ENCODE results near the gene SNRPD3.
A peak's percentile ranks its signal among the peaks of the same experiment; 100 is the strongest.
"Not testable (repeated sequence)": the region's sequence is repeated elsewhere in the genome, so short reads cannot be mapped to it uniquely, and the experiment has no call there.

The SNRPD3 gene

DNA sequence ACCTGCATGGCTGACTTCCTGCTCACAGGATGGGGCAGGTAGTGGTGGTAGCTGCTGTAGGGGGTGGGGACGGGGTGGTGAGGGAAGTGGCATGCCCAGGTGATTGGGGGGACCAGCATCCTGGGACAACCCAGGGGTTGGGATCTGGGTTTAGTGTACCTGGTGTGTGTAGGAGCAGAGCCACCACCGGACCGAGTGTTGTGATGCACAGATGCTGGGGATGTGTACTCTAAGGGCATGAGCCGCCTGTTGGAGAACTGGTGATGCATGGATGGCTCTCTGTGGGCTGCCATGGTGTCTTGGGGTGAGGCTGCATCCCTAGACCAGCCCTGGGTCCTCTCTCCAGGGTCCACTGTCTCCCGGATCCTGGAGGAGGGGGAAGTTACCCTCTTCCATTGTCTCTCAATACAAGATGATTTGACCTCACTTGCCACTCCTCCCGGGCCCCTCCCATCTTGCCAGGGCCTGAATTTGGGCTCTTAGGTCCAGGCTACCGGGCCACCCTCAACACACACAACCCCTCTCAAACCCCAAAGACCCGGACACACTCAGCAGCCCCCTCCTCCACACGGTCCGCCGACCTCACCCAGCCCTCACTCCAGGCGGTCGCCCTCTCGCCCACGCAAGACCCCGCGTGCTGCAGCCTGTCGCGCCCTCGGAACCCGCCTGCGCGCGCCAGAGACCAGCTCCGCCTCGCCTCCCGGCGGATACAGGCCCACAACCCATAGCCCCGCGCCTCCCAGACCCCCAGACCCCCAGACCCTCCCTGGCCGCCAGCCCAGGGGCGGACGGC lies 36.5 kb downstream of the SNRPD3 start:
- no peak for DNase-seq (ENCODE audit: low spot score)

DNA sequence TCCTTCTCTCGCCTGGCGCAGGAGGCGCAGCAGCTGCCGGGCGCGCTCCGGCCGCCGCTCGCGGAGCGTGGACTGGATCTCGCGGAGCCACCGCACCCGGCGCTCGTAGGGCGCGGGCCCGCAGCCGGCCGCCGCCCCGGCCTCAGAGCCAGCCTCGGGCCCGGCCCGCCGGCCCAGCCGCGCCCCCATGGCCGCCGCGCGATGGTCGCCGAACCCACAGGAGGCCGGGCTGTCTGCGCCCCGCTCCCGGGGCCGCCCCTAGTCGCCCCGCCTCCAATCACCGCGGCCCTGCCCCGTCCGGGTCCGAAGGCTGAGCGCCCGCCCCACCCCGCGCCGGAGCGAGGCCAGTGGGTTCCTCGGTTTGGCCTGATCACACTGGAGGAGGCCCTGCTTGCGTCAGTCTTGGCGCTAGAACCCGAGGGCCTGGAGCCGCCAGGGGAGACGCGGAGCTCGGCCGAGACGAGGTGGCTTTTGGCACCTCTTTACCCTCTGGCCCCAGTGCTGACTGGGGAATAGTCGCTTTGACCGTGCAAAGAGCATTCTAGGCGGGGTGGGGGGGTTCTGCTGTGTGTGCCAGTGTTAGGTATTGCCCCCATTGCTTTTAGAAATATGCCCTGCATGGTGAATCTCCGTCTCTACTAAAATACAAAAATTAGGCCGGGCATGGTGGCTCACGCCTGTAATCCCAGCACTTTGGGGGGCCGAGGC lies 37.2 kb downstream of the SNRPD3 start, which contains the start of gene LRRC75B:
TSS of gene LRRC75B (minus strand) at position 223 of the 708 bp plus-strand sequence. CDS start at position 189, 34 bp downstream.
- peak; percentile 71 for DNase-seq (ENCODE audit: low spot score)

DNA sequence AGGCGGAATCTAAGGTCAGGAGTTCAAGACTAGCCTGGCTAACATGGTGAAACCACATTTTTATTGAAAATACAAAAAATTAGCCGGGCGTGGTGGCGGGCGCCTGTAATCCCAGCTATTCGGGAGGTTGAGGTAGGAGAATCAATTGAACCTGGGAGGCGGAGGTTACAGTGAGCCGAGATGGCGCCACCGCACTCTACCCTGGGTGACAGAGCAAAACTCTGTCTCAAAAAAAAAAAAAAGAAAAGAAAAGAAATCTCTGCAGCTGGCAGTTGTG lies 37.7 kb downstream of the SNRPD3 start:
- not testable (repeated sequence) for DNase-seq (ENCODE audit: low spot score)

DNA sequence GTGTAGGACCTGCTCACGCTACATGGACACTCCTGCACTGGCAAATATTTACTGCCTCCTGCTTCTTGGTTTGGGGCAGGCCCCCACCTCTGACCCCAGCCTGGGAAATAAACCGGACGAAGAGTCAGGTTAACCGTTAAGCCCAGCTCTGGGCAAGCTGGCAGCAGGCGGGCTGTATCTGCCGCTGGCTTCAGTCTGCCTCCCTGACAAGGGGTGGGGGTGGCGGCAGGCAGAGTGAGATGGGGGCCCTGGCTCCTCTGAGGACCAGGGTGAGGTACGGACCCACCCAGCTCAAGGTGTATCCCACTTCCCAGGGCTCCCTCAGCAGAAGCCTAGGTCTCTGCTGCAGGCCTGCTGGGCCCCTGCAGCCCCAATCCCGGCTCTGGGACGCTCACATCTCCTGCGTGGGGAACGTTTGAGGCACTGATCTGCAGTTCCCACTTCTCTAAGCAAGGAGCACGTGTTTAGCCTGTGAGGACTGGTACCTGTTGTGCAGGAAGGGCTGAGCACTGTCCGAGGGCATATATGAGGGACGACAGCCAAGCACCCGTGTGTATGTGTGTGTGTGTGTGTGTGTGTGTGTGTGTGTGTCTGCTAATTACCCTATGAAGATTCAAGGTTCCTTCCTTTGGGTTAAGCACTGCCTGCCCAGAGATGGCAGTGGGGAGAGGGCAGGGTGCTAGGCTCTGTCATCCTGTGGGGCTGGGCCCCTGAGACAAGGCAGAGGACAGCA lies 38.2 kb downstream of the SNRPD3 start:
- DNase-seq (ENCODE audit: low spot score), result no peak

DNA sequence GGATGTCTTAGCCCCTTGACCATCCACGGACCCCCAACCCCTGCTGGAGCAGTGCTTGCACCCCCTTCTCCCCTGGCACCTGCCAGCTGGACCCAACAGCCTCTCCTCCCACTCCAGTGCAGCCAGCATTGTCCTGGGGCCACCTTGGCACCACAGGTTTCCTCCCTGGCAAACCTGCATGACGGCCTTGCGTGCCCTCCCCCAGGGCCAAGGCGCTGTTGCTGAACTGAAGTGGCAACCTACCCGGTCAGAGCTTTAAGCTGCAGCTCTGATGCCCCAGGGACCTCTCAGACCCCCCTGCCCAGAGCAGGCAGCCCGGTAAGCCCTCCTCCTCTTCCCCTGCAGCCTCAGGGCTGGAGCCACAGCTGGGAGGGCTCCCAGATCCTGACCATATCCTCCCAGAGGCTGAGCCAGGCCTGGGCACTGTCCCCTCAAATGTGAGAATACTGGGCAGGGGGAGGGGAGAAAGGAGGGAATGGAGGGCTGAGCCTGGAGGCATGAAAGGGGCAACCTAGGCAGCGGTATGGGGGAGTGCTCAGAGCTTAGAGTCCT lies 38.8 kb downstream of the SNRPD3 start:
- DNase-seq (ENCODE audit: low spot score), result no peak

GRCh38 chr22:24595228-24595627 lies 39.4 kb downstream of the SNRPD3 start:
- DNase-seq (ENCODE audit: low spot score), result no peak

- DNase-seq (ENCODE audit: low spot score), result no peak
Observed at GRCh38 chr22:24595863-24596262, 40.1 kb downstream of the SNRPD3 start.

DNA sequence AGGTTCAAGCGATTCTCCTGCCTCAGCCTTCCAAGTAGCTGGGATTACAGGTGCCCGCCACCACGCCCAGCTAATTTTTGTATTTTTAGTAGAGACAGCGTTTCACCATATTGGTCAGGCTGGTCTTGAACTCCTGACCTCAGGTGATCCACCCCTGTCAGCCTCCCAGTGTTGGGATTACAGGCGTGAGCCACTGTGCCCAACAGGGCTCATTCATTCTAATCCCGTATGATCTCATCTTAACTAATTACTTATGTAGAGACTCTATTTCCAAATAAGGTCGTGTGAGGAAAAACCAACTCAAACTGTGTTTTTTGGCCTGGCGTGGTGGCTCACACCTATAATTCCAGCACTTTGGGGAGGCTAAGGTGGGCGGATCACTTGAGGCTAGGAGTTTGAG lies 41.3 kb downstream of the SNRPD3 start:
- DNase-seq (ENCODE audit: low spot score), result not testable (repeated sequence)

DNA sequence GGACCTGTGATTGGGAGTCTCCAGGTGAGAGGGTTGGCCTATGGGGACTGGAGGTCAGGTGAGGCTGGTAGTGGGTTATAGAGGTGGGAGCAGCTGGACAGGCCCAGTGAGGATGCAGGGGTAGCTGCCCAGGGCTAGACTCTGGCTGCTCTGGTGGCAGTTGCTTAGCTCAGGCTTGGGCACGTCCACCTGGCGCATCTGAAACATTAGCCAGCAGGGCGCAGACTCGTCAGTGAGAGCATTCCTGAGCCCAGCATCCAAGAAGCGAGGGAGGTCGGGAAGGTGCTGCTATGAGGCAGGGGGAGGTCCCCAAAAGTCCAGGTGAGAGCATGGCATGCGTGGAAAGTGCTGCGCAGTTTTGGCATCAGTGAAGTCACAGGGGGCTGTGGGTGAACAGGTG lies 43.7 kb downstream of the SNRPD3 start:
- no peak for DNase-seq (ENCODE audit: low spot score)

- DNase-seq (ENCODE audit: low spot score), result not testable (repeated sequence)
Observed at GRCh38 chr22:24599958-24600715, 44.3 kb downstream of the SNRPD3 start.

DNA sequence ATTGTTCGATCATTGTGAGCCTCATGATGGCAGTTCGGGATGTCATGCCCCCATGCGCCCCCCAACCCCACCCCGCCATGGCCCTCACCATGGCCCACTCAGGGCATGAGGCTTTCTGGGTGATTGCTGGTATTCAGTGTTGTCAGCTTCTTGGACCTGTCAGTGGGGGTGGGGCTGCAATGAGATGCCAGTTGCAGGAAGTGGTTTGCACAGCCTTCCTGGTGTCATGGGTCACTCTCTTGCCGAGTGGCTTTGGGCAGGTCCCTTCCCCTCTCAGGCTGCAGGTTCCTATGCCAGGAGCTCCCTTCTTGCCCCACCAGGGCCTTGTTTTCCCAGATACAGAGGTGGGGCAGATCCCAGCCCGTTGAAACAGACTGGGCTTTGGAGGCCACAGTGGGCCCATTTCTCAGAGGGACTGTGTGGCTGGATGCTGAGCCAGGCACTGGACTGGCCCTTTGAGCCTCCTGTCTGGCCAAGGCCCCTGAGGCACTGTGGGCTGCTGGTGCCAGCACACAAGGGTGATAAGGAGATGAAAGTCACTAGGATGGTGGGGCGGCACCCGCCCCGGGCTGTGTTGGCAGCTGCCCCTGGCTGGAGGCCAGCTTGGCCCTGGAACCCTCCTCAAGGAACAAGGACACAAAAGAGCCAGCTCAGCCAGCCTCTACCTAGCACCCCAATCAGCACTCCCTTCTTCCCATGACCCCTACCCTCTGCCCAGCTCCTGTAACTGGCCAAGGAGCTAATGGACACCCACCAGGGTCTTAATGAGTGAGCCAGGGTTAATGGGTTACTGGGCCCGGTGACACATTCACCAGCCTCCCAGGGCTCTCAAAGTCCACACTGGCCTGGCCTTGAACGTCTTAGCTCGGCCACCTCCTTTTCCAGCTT lies 45.7 kb downstream of the SNRPD3 start:
- no peak for DNase-seq (ENCODE audit: low spot score)

DNA sequence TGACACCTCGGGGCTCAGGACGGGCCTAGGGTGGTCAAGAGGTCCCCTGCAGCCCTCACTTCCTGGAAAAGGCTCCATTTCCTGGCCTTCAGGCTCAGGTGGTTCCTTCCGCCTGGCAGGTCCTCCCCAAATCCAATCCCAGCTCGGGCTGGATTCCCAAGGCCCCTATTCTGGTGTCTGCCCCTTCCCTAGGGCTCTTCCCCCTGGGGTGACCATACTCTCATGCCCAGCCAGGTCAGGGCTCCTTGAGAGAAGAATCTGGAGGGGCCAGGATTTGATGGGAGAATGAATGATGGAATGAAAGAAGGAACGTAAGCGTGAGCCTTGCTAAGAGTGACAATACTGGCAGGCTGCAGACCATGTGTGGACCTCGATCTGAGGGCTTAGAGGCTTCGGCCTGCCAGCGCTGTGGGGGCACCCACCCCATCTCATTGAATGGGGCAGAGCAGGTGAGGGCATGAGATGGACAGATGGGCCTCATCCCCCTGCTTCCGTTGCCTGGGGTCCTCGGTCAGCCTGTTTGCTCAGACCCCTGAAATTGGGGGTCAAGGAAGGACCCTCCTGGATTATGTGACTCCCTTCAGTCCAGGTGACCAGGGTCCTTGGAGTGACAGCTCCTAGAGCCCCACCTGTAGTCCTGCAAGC lies 46.4 kb downstream of the SNRPD3 start:
- not testable (repeated sequence) for DNase-seq (ENCODE audit: low spot score)

- DNase-seq (ENCODE audit: low spot score), result not testable (repeated sequence)
Observed at GRCh38 chr22:24602847-24603769, 47.3 kb downstream of the SNRPD3 start, which contains the start of gene GGT1. Gene GGT1, plus strand, starts transcription at chr22:24603193. Its CDS starts 7,889 bp downstream, at chr22:24611082.

DNA sequence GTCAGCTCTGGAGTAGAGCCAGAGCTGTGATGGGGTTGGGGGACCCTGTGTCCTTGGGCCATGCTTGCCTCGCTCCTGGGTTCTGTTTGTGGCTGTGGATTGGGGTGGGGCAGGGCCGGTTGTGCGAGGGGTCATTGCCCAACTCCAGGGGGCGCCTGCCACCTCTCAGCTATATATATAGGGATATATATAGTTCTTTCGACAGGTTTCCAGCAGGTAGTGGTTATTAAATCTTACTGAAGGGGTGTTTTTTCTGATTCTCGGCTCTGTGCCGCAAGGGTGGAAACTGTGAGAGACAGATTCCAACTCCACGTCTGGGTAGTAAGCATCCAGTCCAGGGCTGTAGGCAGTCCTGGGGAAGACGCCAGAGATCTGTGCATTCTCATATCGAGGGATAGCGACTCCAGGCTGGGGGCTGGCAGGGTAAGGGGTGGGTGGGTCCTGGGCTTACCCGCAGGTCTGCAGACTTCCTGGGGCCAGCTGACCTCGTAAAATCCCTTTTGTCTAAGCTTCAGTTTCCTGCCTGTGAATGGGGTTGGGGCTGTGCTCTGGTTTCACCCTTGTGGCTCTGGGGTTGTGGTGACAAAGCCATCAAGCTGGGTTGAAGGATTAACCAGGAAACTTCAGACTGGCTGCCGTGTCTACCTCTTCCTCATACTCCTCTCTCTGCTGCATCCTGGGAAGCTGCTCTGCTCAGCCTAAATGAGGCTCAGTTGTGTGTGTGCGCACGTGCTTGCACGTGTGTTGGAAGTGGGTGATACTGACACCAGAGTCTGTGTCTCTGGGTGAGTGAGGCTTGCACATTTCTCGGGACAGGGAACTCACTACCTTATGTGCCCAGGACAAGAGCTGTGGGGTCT lies 48.2 kb downstream of the SNRPD3 start:
- DNase-seq (ENCODE audit: low spot score), result not testable (repeated sequence)

GRCh38 chr22:24606340-24606739 lies 50.5 kb downstream of the SNRPD3 start:
- not testable (repeated sequence) for DNase-seq (ENCODE audit: low spot score)

DNA sequence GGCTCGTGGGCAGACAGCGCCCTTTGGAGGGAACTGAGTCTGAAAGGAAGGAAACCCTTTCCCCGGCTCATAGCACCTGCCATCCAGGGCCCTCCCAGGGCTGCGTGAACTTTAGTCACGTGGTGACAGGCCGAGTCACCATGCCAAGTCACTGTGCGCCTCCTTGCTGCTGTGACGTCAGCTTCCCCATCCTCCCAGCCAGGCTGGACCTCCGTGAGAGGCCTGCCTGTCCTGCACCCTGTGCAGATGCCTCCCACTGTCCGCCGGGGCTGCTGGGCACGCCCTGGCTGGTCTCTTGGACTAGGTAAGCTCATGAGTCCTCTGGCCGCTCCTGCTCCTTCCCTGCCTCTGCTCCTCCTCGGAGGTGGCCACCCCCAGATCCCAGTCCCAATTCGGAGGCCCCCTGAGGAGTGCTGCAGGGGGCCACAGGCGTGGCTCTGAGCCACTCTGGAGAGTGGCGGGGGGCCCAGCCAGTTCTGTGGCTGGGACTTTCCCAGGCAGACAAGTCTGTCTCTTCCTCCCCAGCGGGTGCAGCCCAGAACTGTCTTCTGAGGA lies 51.7 kb downstream of the SNRPD3 start:
- not testable (repeated sequence) for DNase-seq (ENCODE audit: low spot score)

- DNase-seq (ENCODE audit: low spot score), result not testable (repeated sequence)
Observed at GRCh38 chr22:24608327-24608726, 52.5 kb downstream of the SNRPD3 start.

DNA sequence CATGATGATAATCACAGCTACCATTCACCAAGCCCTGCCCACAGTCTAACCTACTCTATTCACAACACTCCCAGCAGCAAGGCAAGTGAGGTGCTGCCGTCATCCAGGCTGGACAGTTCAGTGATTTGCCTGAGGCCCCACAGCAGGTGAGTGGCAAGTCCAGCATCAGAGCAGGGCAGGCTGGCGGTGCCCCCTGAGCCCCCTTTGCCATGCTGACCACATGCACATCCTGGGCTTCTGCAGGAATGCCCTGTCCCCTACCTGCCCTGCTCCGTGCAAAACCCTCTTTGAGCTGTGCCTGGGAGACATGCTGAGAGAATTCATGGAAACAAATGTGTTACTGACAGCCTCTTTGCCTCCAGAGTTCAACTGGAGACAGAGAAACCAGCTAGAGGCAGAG lies 54.1 kb downstream of the SNRPD3 start:
- DNase-seq (ENCODE audit: low spot score), result not testable (repeated sequence)

Data from putamen (tissue), 1 donor.